Peyer's patch (tissue), 4 donors: ENCODE data around the gene MGMT. TPM values are rescaled to one million over a fixed set of nuclear protein-coding genes. Genes with fewer than 3 reads are reported as not detected.
A peak's percentile ranks its signal among the peaks of the same experiment; 100 is the strongest.

Source experiments
- DNase-seq, 3 donors: peaks; one replicate each; pipeline ENCODE4 v3.0.0-alpha.2; 2017 to 2019
- H3K27ac ChIP-seq, 4 donors: fragments of 200-600 bp; sonication (generic); one replicate each; pipeline ENCODE4 v1.5.1; 2016 to 2019
- H3K27me3 ChIP-seq, 2 donors: fragments of 200-600 bp; sonication (generic); one replicate each; pipeline ENCODE4 v1.5.1; 2019
- H3K36me3 ChIP-seq, 3 donors: fragments of 200-600 bp; sonication (generic); one replicate each; pipeline ENCODE4 v1.5.1; 2016 to 2019
- H3K4me1 ChIP-seq, 4 donors: fragments of 200-600 bp; sonication (generic); one replicate each; pipeline ENCODE4 v1.5.1; 2016 to 2019
- H3K4me3 ChIP-seq, 4 donors: fragments of 200-600 bp; sonication (generic); 1 replicate in 3 of 4; 2 replicates in 1 of 4; pipeline ENCODE4 v1.5.1; 2016 to 2019; ENCODE audit warnings: mild to moderate bottlenecking in 1 of 4
- H3K9me3 ChIP-seq, 4 donors: fragments of 200-600 bp; sonication (generic); one replicate each; pipeline ENCODE4 v1.5.1; 2016 to 2019; ENCODE audit warnings: mild to moderate bottlenecking in 1 of 4
- CTCF ChIP-seq, 6 experiments: fragments of 450-650 bp in 4 of 6; fragments of 200-600 bp in 2 of 6; sonication (generic) in 1 of 6; IDR thresholded peaks; one replicate each; pipeline ENCODE4 v1.5.1; 2017 to 2019; ENCODE audit warnings: antibody characterized with exemption in 6 of 6, mild to moderate bottlenecking in 3 of 6, moderate library complexity in 1 of 6
- POLR2A ChIP-seq, 2 donors: fragments of 450-650 bp; IDR thresholded peaks; one replicate each; pipeline ENCODE4 v1.5.1; 2017; ENCODE audit warnings: antibody characterized with exemption in 2 of 2, mild to moderate bottlenecking in 2 of 2, moderate library complexity in 2 of 2
- total RNA-seq, 4 donors: library from RNA; depleted of rRNA; stranded (reverse); fragments of >200 nt; gene quantifications; one replicate each; pipeline ENCODE4 v1.1.0, GENCODE V29; 2016

The MGMT gene
- total RNA-seq, 4 donors from 2014 or later = 24.5 to 43.7 (median 35.3) TPM

- TF ChIP-seq CTCF (IDR thresholded peaks at IDR 0.05) (no peak), POLR2A (IDR thresholded peaks at IDR 0.05) (no peak)
- Histone ChIP-seq H3K27me3 (no peaks in the 10 kb centered on the region), H3K27ac (no peak overlapping the region), H3K4me3 (no peak overlapping the region), H3K4me1 (peaks cover 0 to 7% (median 0%) of the 10 kb centered on the region in 4 donors), H3K36me3 (no peaks in the 10 kb centered on the region), H3K9me3 (no peaks in the 10 kb centered on the region)
- DNase-seq = no peak
These were observed 134.7 kb downstream of the MGMT start for GRCh38 chr10:129601737-129602136.

- no peak for DNase-seq
These were observed 136.0 kb downstream of the MGMT start for GRCh38 chr10:129602938-129603535.

GRCh38 chr10:129604333-129605032, 137.4 kb downstream of the MGMT start:
- H3K36me3 ChIP-seq = no peaks in the 10 kb centered on the region
- H3K9me3 ChIP-seq = no peaks in the 10 kb centered on the region
- H3K4me3 ChIP-seq = no peak overlapping the region
- peaks cover 0 to 7% (median 0%) of the 10 kb centered on the region in 4 donors for H3K4me1 ChIP-seq
- TF ChIP-seq CTCF (IDR thresholded peaks at IDR 0.05) (no peak), POLR2A (IDR thresholded peaks at IDR 0.05) (no peak)
- H3K27me3 ChIP-seq = no peaks in the 10 kb centered on the region
- no peak for DNase-seq
- H3K27ac ChIP-seq = peak overlapping the region in 1 of 4 donors; percentile 66

More at GRCh38 chr10:129602938-129603535, 136.0 kb downstream of the MGMT start:
- Histone ChIP-seq H3K4me1 (peaks cover 0 to 7% (median 0%) of the 10 kb centered on the region in 4 donors), H3K27ac (no peak overlapping the region), H3K27me3 (no peaks in the 10 kb centered on the region), H3K36me3 (no peaks in the 10 kb centered on the region), H3K9me3 (no peaks in the 10 kb centered on the region), H3K4me3 (no peak overlapping the region)
- TF ChIP-seq CTCF (IDR thresholded peaks at IDR 0.05) = no peak
- no peak for TF ChIP-seq POLR2A (IDR thresholded peaks at IDR 0.05)

- TF ChIP-seq CTCF (IDR thresholded peaks at IDR 0.05) (no peak), POLR2A (IDR thresholded peaks at IDR 0.05) (no peak)
- Histone ChIP-seq H3K27me3 (no peaks in the 10 kb centered on the region), H3K4me1 (peaks cover 0 to 7% (median 0%) of the 10 kb centered on the region in 4 donors), H3K36me3 (no peaks in the 10 kb centered on the region), H3K4me3 (no peak overlapping the region), H3K27ac (peak overlapping the region in 2 of 4 donors; percentile 48 to 66), H3K9me3 (no peaks in the 10 kb centered on the region)
- DNase-seq = no peak
These were observed 138.4 kb downstream of the MGMT start for GRCh38 chr10:129605266-129605985.

GRCh38 chr10:129605986-129606518, 139.0 kb downstream of the MGMT start:
- H3K4me1 ChIP-seq = peaks cover 0 to 7% (median 0%) of the 10 kb centered on the region in 4 donors
- no peak overlapping the region for H3K4me3 ChIP-seq
- H3K27ac ChIP-seq = peak overlapping the region in 2 of 4 donors; percentile 48 to 66
- no peaks in the 10 kb centered on the region for H3K27me3 ChIP-seq
- TF ChIP-seq POLR2A (IDR thresholded peaks at IDR 0.05) (no peak), CTCF (IDR thresholded peaks at IDR 0.05) (no peak)
- no peaks in the 10 kb centered on the region for H3K9me3 ChIP-seq
- peak in 2 of 3 donors; percentile 69 to 75 for DNase-seq
- no peaks in the 10 kb centered on the region for H3K36me3 ChIP-seq
